Neutrophil (primary cell): ENCODE results near the gene PUDP.
"Not testable (repeated sequence)": the region's sequence is repeated elsewhere in the genome, so short reads cannot be mapped to it uniquely, and the experiment has no call there.

Source experiments
- H3K27ac ChIP-seq: fragments of 200-600 bp; sonication (generic); 2 replicates; pipeline ENCODE4 v1.5.1; 2016; ENCODE audit warnings: mild to moderate bottlenecking, moderate library complexity
- H3K27me3 ChIP-seq: fragments of 200-600 bp; sonication (generic); 2 replicates; pipeline ENCODE4 v1.6.0; 2016; ENCODE audit warnings: mild to moderate bottlenecking
- H3K36me3 ChIP-seq: fragments of 200-600 bp; sonication (generic); 2 replicates; pipeline ENCODE4 v1.5.1; 2017
- H3K4me1 ChIP-seq, 2 experiments: fragments of 200-600 bp in 1 of 2; sonication (generic) in 1 of 2; 1 replicate in 1 of 2; 2 replicates in 1 of 2; pipeline versions ENCODE4 v1.5.1 to v1.6.1; 2013 to 2016; ENCODE audit warnings: low read depth in 1 of 2, low read length in 1 of 2, mild to moderate bottlenecking in 1 of 2, moderate library complexity in 1 of 2; ENCODE audit not compliant: control insufficient read depth in 1 of 2, insufficient read depth in 1 of 2
- H3K4me3 ChIP-seq, 2 experiments: fragments of 200-600 bp in 1 of 2; sonication (generic) in 1 of 2; 1 replicate in 1 of 2; 2 replicates in 1 of 2; pipeline ENCODE4 v1.5.1; 2013 to 2016; ENCODE audit warnings: low read depth in 1 of 2, low read length in 1 of 2, mild to moderate bottlenecking in 1 of 2, moderate library complexity in 1 of 2
- H3K9me3 ChIP-seq: fragments of 200-600 bp; sonication (generic); 2 replicates; pipeline ENCODE4 v1.5.1; 2016

PUDP gene

DNA sequence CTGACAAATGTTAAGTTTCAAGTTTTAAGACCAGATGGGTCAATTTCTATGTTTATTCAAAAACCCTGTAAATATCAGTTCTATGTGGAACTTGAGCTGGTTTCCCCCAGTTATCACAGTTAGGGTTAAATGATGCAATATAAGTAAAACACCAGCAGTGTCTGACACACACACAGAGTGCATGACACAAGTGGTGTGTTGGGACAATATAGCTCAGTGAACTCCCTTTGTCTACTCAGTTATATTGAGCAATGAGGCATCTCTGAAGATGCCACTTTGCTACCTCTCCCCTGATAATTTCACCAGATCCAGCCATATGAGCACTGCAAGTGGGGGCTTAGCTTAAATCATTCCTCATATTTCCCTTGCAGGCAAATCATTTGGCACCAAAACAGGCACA lies 140.6 kb downstream of the PUDP start:
- H3K36me3 ChIP-seq, H3K9me3 ChIP-seq, H3K4me1 ChIP-seq, H3K27ac ChIP-seq, H3K27me3 ChIP-seq, H3K4me3 ChIP-seq: not testable (repeated sequence)
